ENCODE data around the gene TRHDE.

DNA sequence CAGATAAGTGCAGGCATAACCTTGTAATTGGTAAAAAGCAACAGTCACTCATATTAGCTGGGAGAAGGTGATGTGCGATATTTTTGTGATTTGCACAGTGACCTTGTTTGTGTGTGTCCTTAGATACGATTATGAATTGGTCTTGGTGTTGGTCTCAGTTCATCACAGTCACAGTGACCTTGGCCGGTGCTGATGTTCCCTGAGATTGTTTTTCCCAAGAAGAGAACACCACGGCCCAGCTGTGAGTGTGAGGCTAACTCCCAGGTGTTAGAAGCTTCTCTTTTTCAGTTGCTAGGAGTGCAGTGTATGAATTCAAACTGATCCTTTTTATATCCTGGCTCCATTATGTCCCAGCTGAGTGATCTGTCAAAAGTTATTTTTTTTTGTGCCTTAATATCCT, 46.2 kb downstream of the TRHDE start:
- TF ChIP-seq, protein P1, sequence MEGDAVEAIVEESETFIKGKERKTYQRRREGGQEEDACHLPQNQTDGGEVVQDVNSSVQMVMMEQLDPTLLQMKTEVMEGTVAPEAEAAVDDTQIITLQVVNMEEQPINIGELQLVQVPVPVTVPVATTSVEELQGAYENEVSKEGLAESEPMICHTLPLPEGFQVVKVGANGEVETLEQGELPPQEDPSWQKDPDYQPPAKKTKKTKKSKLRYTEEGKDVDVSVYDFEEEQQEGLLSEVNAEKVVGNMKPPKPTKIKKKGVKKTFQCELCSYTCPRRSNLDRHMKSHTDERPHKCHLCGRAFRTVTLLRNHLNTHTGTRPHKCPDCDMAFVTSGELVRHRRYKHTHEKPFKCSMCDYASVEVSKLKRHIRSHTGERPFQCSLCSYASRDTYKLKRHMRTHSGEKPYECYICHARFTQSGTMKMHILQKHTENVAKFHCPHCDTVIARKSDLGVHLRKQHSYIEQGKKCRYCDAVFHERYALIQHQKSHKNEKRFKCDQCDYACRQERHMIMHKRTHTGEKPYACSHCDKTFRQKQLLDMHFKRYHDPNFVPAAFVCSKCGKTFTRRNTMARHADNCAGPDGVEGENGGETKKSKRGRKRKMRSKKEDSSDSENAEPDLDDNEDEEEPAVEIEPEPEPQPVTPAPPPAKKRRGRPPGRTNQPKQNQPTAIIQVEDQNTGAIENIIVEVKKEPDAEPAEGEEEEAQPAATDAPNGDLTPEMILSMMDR (IDR thresholded peaks at IDR 0.05) = no peak
- no peak for TF ChIP-seq POLR2A (IDR thresholded peaks at IDR 0.05)
